H1 (cell line): Measurements from ENCODE around the gene CLMP. TPM values are rescaled to one million over a fixed set of nuclear protein-coding genes. Genes with fewer than 3 reads are reported as not detected.
A peak's percentile ranks its signal among the peaks of the same experiment; 100 is the strongest.

Experiments
- ATF2 ChIP-seq: IDR thresholded peaks from 2 replicates; pipeline ENCODE4 v1.6.1; 2012; ENCODE audit warnings: low read length, inconsistent platforms
- EGR1 ChIP-seq: IDR thresholded peaks from 2 replicates; pipeline ENCODE4 v1.6.1; 2011; ENCODE audit warnings: low read depth, low read length, borderline replicate concordance
- EP300 ChIP-seq, 2 experiments: IDR thresholded peaks; 1 replicate in 1 of 2; 2 replicates in 1 of 2; pipeline ENCODE4 v1.6.1; 2011 to 2012; ENCODE audit warnings: low read depth in 2 of 2, low read length in 2 of 2, mild to moderate bottlenecking in 2 of 2, borderline replicate concordance in 1 of 2, inconsistent platforms in 1 of 2, moderate library complexity in 1 of 2
- JUN ChIP-seq: IDR thresholded peaks from 2 replicates; pipeline ENCODE4 v1.6.1; 2011; ENCODE audit warnings: low read depth, mild to moderate bottlenecking, improper control_type of control experiment, low read length
- NRF1 ChIP-seq: IDR thresholded peaks from 2 replicates; pipeline ENCODE4 v1.6.1; 2011; ENCODE audit warnings: mild to moderate bottlenecking, low read depth, low read length, improper control_type of control experiment
- PHF8 ChIP-seq: fragments of 200-600 bp; sonication (generic); conservative IDR thresholded peaks from 2 replicates; pipeline ENCODE4 v1.7.1; 2012; ENCODE audit warnings: low read depth, mild to moderate bottlenecking, inconsistent platforms, low read length, moderate library complexity
- POLR2A ChIP-seq, 2 experiments: IDR thresholded peaks; 1 replicate in 1 of 2; 2 replicates in 1 of 2; pipeline ENCODE4 v1.6.1; 2011; ENCODE audit warnings: low read depth in 2 of 2, low read length in 2 of 2, mild to moderate bottlenecking in 2 of 2; ENCODE audit errors: control extremely low read depth in 1 of 2
- SAP30 ChIP-seq: fragments of 300-600 bp; sonication (generic); IDR thresholded peaks from 2 replicates; pipeline ENCODE4 v1.7.1; 2012; ENCODE audit warnings: low read length, moderate library complexity, mild to moderate bottlenecking, inconsistent platforms; ENCODE audit not compliant: insufficient read depth, insufficient replicate concordance
- TAF7 ChIP-seq: optimal IDR thresholded peaks from 2 replicates; pipeline ENCODE3; 2011; ENCODE audit warnings: low read depth, mild to moderate bottlenecking, inconsistent platforms, low read length, moderate library complexity, borderline replicate concordance
- TEAD4 ChIP-seq: IDR thresholded peaks from 2 replicates; pipeline ENCODE4 v1.6.1; 2012; ENCODE audit warnings: low read depth, low read length, inconsistent platforms, mixed read lengths
- YY1 ChIP-seq: IDR thresholded peaks from 2 replicates; pipeline ENCODE4 v1.6.1; 2011; ENCODE audit warnings: low read depth, mild to moderate bottlenecking, low read length
- polyA plus RNA-seq, 7 experiments: library from polyadenylated mRNA; depleted of rRNA in 3 of 7; stranded (reverse) in 5 of 7; unstranded in 2 of 7; fragments of >200 nt in 5 of 7; fragments of 200-250 nt in 2 of 7; gene quantifications; 1 replicate in 5 of 7; 2 replicates in 1 of 7; 4 replicates in 1 of 7; pipeline versions ENCODE4 v1.2.1 to v1.2.3, GENCODE V29; 2011 to 2013; ENCODE audit warnings: missing spikeins in 2 of 7, mixed read lengths in 2 of 7
- total RNA-seq: library from RNA; stranded (reverse); fragmentation: NEBNext Ultra II Directional; extraction: Animal tissue kit (Norgen Biotek cat#: 25700); gene quantifications from 2 replicates; pipeline ENCODE4 v1.2.1, GENCODE V29; 2021

The CLMP gene
- total and polyA plus RNA-seq, 2 of the 8 experiments (the other 6 are each of a cell fraction or from before 2014, with no cell fraction given): 9.9 to 24.1 TPM

GRCh38 chr11:123062158-123062891 is 132.7 kb downstream of the CLMP start (continued):
- TF ChIP-seq TEAD4: 0 out of 2 replicates have a peak, but pooled peaks have one; percentile 14
- peak; percentile 22; the same call in 1 of the 2 replicates for TF ChIP-seq ATF2
- peak; percentile 82 for TF ChIP-seq NRF1
- peak; percentile 80 for TF ChIP-seq PHF8
- TF ChIP-seq JUN: no peak
- TF ChIP-seq SAP30: no peak
- TF ChIP-seq EGR1: peak; percentile 69; the same call in 1 of the 2 replicates
- TF ChIP-seq POLR2A (IDR thresholded peaks at IDR 0.05; ENCODE audit: control extremely low read depth in 1 of 2, low read depth in 2 of 2, low read length in 2 of 2): peak; percentile 54 to 58; a peak in 2 of 3 replicates
- TF ChIP-seq YY1: peak; percentile 94
- peak in 1 of 2 experiments; percentile 6; a peak in 1 of 3 replicates for TF ChIP-seq EP300 (IDR thresholded peaks at IDR 0.05; ENCODE audit: borderline replicate concordance in 1 of 2, low read depth in 2 of 2, low read length in 2 of 2)
- TF ChIP-seq TAF7: peak; percentile 64
